Measurements from ENCODE around the gene CNBD2. TPM values are rescaled to one million over a fixed set of nuclear protein-coding genes. Genes with fewer than 3 reads are reported as not detected.

The CNBD2 gene
- total RNA-seq, 1 donor from 2014 or later, result 3.0 TPM

DNA sequence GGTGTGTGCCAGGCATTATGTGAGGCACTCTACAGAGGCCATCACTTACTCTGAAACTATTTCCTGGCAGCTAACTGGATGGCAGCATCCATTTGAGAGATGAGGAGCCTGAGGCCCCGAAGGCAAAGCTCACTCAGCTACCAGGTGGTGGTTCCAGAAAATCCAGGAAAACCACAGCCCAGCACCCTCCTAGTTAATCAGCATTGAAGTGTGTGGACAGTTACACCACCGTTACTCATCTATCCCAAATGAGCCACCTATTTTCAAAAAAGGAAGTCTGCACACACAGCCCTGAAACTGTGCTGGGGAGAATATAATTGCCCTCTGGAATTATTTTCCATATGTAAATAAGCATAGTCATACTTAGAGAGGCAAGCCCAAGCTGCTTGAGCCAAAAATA is 67.4 kb downstream of the CNBD2 start:
- Histone ChIP-seq H3K79me2 (ENCODE audit: insufficient read depth, low read length) (no peaks in the 10 kb centered on the region), H3K4me1 (ENCODE audit: insufficient read depth, low read length) (no peaks in the 10 kb centered on the region), H3K9ac (ENCODE audit: low read length) (no peak overlapping the region), H4K20me1 (ENCODE audit: insufficient read depth, low read length) (no peaks in the 10 kb centered on the region), H3K36me3 (ENCODE audit: insufficient read depth, low read length) (no peaks in the 10 kb centered on the region), H3K27ac (ENCODE audit: low read depth, low read length) (no peak overlapping the region), H3K4me2 (ENCODE audit: low read length) (no peak overlapping the region), H2AFZ (ENCODE audit: low read depth, low read length) (no peak overlapping the region), H3K9me3 (ENCODE audit: insufficient read depth, low read depth, low read length) (no peaks in the 10 kb centered on the region), H3K27me3 (ENCODE audit: insufficient read depth, low read length) (no peaks in the 10 kb centered on the region), H3K4me3 (ENCODE audit: insufficient read depth, low read depth, low read length) (no peak overlapping the region)
- Mint-ChIP-seq H3K4me1 (ENCODE audit: low read depth, unreplicated experiment) (peaks cover 6% of the 10 kb centered on the region), H3K27me3 (ENCODE audit: low read depth, unreplicated experiment) (peaks cover 4% of the 10 kb centered on the region), H3K27ac (ENCODE audit: unreplicated experiment) (peak overlapping the region; percentile 41), H3K36me3 (ENCODE audit: low read depth, unreplicated experiment) (peaks cover 4% of the 10 kb centered on the region), H3K9me3 (ENCODE audit: unreplicated experiment) (no peaks in the 10 kb centered on the region), H3K4me3 (ENCODE audit: unreplicated experiment) (no peak overlapping the region)
- no peak for TF ChIP-seq EZH2 (IDR thresholded peaks at IDR 0.05; ENCODE audit: insufficient read depth, low read length)
- TF ChIP-seq, protein P1, sequence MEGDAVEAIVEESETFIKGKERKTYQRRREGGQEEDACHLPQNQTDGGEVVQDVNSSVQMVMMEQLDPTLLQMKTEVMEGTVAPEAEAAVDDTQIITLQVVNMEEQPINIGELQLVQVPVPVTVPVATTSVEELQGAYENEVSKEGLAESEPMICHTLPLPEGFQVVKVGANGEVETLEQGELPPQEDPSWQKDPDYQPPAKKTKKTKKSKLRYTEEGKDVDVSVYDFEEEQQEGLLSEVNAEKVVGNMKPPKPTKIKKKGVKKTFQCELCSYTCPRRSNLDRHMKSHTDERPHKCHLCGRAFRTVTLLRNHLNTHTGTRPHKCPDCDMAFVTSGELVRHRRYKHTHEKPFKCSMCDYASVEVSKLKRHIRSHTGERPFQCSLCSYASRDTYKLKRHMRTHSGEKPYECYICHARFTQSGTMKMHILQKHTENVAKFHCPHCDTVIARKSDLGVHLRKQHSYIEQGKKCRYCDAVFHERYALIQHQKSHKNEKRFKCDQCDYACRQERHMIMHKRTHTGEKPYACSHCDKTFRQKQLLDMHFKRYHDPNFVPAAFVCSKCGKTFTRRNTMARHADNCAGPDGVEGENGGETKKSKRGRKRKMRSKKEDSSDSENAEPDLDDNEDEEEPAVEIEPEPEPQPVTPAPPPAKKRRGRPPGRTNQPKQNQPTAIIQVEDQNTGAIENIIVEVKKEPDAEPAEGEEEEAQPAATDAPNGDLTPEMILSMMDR (IDR thresholded peaks at IDR 0.05; ENCODE audit: insufficient read depth, low read depth, low read length), result no peak
- DNase-seq (ENCODE audit: low read depth) (peak; percentile 33), FAIRE-seq (no peak)

DNA sequence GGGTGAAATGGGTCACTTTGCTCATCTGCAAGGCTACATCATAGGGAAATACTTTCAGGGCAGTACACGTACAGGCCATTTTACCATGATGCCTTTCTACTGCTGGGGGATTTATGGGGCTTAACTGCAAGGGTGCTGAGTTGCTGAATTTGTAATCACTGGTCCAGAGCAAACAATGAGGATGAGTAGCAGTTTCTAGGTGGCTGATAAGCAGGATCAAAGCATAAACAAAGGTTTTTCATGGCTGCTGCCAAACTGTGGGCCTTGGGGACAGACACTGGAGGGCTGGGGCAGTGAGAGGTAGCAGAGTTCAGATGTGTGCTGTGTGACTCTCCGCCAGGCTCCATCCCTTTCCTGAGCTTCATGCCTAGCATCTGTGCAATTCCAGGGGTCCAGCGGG is 68.3 kb downstream of the CNBD2 start:
- Histone ChIP-seq H2AFZ (ENCODE audit: low read depth, low read length) (no peak overlapping the region), H3K9me3 (ENCODE audit: insufficient read depth, low read depth, low read length) (no peaks in the 10 kb centered on the region), H3K79me2 (ENCODE audit: insufficient read depth, low read length) (no peaks in the 10 kb centered on the region), H3K27ac (ENCODE audit: low read depth, low read length) (no peak overlapping the region), H3K36me3 (ENCODE audit: insufficient read depth, low read length) (no peaks in the 10 kb centered on the region), H3K4me2 (ENCODE audit: low read length) (no peak overlapping the region), H3K9ac (ENCODE audit: low read length) (no peak overlapping the region), H3K4me1 (ENCODE audit: insufficient read depth, low read length) (no peaks in the 10 kb centered on the region), H4K20me1 (ENCODE audit: insufficient read depth, low read length) (peaks cover 6% of the 10 kb centered on the region), H3K27me3 (ENCODE audit: insufficient read depth, low read length) (no peaks in the 10 kb centered on the region), H3K4me3 (ENCODE audit: insufficient read depth, low read depth, low read length) (no peak overlapping the region)
- Mint-ChIP-seq H3K4me3 (ENCODE audit: unreplicated experiment) (no peak overlapping the region), H3K27me3 (ENCODE audit: low read depth, unreplicated experiment) (no peaks in the 10 kb centered on the region), H3K9me3 (ENCODE audit: unreplicated experiment) (no peaks in the 10 kb centered on the region), H3K27ac (ENCODE audit: unreplicated experiment) (no peak overlapping the region), H3K4me1 (ENCODE audit: low read depth, unreplicated experiment) (peaks cover 6% of the 10 kb centered on the region), H3K36me3 (ENCODE audit: low read depth, unreplicated experiment) (peaks cover 8% of the 10 kb centered on the region)
- no peak for FAIRE-seq
- DNase-seq (ENCODE audit: low read depth), result no peak
- TF ChIP-seq, protein P1 (IDR thresholded peaks at IDR 0.05; ENCODE audit: insufficient read depth, low read depth, low read length), result no peak
- no peak for TF ChIP-seq EZH2 (IDR thresholded peaks at IDR 0.05; ENCODE audit: insufficient read depth, low read length)

DNA sequence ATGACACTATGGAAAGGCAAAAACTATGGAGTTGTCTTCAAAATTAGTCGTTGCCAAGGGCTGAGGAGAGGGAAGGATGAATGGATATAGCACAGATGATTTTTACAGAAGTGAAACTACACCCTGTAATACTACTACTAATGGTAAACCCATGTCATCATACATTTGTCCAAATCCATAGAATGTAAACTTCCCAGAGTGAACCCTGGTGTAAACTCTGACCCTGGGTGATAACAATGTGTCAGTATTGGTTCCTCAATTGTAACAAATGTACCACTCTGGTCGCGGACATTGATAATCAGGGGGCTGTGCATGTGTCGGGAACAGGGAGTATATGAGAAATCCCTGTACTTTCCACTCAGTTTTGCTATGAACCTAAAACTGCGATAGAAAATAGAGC is 72.2 kb downstream of the CNBD2 start:
- Histone ChIP-seq H3K36me3 (ENCODE audit: insufficient read depth, low read length) (no peaks in the 10 kb centered on the region), H2AFZ (ENCODE audit: low read depth, low read length) (no peak overlapping the region), H3K4me2 (ENCODE audit: low read length) (no peak overlapping the region), H3K27ac (ENCODE audit: low read depth, low read length) (no peak overlapping the region), H3K27me3 (ENCODE audit: insufficient read depth, low read length) (no peaks in the 10 kb centered on the region), H3K9ac (ENCODE audit: low read length) (no peak overlapping the region), H4K20me1 (ENCODE audit: insufficient read depth, low read length) (peaks cover 34% of the 10 kb centered on the region), H3K4me3 (ENCODE audit: insufficient read depth, low read depth, low read length) (no peak overlapping the region), H3K4me1 (ENCODE audit: insufficient read depth, low read length) (no peaks in the 10 kb centered on the region), H3K9me3 (ENCODE audit: insufficient read depth, low read depth, low read length) (no peaks in the 10 kb centered on the region), H3K79me2 (ENCODE audit: insufficient read depth, low read length) (peaks cover 15% of the 10 kb centered on the region)
- TF ChIP-seq, protein P1 (IDR thresholded peaks at IDR 0.05; ENCODE audit: insufficient read depth, low read depth, low read length), result no peak
- no peak for TF ChIP-seq EZH2 (IDR thresholded peaks at IDR 0.05; ENCODE audit: insufficient read depth, low read length)
- Mint-ChIP-seq H3K27ac (ENCODE audit: unreplicated experiment) (no peak overlapping the region), H3K4me3 (ENCODE audit: unreplicated experiment) (no peak overlapping the region), H3K9me3 (ENCODE audit: unreplicated experiment) (no peaks in the 10 kb centered on the region), H3K4me1 (ENCODE audit: low read depth, unreplicated experiment) (peaks cover 6% of the 10 kb centered on the region), H3K27me3 (ENCODE audit: low read depth, unreplicated experiment) (no peaks in the 10 kb centered on the region), H3K36me3 (ENCODE audit: low read depth, unreplicated experiment) (peaks cover 17% of the 10 kb centered on the region)
- no peak for FAIRE-seq
- DNase-seq (ENCODE audit: low read depth), result no peak
